Central memory CD8-positive, alpha-beta T cell (primary cell): ENCODE results near the gene ATP9A.

Source experiments
- ATAC-seq: fragments of 150-1000 bp; cut with Tn5 transposase; replicated peaks from 2 replicates; pipeline ENCODE4 v1.10.0; 2022; ENCODE audit warnings: mild to moderate bottlenecking, moderate FRiP score, moderate number of reproducible peaks; ENCODE audit not compliant: poor library complexity, severe bottlenecking; ENCODE audit errors: extremely low read depth
- DNase-seq, 2 donors: peaks; one replicate each; pipeline ENCODE4 v3.0.0; 2021; ENCODE audit warnings: low spot score in 2 of 2
- H3K27ac Mint-ChIP-seq: one replicate; pipeline ENCODE4 v1.8.0; 2022; ENCODE audit warnings: low read depth, mild to moderate bottlenecking, moderate library complexity, mixed read lengths
- H3K27me3 Mint-ChIP-seq: one replicate; pipeline ENCODE4 v1.8.0; 2022; ENCODE audit warnings: mixed read lengths
- H3K36me3 Mint-ChIP-seq: one replicate; pipeline ENCODE4 v1.8.0; 2022; ENCODE audit warnings: mild to moderate bottlenecking, moderate library complexity, mixed read lengths; ENCODE audit not compliant: insufficient read depth
- H3K4me1 Mint-ChIP-seq: one replicate; pipeline ENCODE4 v1.8.0; 2022; ENCODE audit warnings: mixed read lengths
- H3K4me3 Mint-ChIP-seq: one replicate; pipeline ENCODE4 v1.8.0; 2022; ENCODE audit warnings: mild to moderate bottlenecking, moderate library complexity, mixed read lengths
- H3K9me3 Mint-ChIP-seq: one replicate; pipeline ENCODE4 v1.8.0; 2022; ENCODE audit warnings: mixed read lengths

Gene ATP9A

DNA sequence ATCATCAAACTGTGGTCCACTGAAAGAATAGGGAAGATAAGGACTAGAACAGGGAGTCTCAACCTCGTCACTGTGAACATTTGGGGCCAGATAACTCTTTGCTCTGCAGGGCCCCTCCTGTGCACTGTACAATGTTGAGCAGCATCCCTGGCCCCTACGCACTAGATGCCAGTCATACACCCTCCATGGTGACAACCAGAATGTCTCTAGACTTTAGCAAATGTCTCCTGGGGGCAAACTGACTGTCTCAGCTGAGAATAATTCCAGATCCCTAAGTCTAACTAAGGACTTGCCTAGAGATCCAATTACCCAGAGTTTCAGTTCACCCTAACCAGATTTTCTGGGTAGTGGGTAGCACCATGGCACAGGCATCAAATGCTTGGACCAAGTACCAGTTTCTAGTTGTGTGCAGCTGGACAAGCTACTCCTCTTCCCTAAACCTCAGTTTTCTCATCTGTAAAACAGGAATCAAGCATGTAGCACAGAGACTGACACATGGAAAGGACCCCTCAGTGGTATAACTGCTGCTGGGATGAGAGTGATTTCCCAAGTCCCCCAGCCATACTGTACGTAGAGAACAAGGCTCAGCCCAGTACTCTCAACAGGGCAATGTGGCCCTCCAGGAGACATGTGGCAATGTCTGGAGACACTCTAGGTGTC, 138.7 kb downstream of the ATP9A start:
- no peak for DNase-seq
- H3K36me3 Mint-ChIP-seq = peaks cover 2% of the 10 kb centered on the region
- no peaks in the 10 kb centered on the region for H3K9me3 Mint-ChIP-seq
- peaks cover 27% of the 10 kb centered on the region for H3K4me1 Mint-ChIP-seq
- H3K4me3 Mint-ChIP-seq = no peak overlapping the region
- no peak for ATAC-seq
- H3K27me3 Mint-ChIP-seq = no peaks in the 10 kb centered on the region
- no peak overlapping the region for H3K27ac Mint-ChIP-seq

DNA sequence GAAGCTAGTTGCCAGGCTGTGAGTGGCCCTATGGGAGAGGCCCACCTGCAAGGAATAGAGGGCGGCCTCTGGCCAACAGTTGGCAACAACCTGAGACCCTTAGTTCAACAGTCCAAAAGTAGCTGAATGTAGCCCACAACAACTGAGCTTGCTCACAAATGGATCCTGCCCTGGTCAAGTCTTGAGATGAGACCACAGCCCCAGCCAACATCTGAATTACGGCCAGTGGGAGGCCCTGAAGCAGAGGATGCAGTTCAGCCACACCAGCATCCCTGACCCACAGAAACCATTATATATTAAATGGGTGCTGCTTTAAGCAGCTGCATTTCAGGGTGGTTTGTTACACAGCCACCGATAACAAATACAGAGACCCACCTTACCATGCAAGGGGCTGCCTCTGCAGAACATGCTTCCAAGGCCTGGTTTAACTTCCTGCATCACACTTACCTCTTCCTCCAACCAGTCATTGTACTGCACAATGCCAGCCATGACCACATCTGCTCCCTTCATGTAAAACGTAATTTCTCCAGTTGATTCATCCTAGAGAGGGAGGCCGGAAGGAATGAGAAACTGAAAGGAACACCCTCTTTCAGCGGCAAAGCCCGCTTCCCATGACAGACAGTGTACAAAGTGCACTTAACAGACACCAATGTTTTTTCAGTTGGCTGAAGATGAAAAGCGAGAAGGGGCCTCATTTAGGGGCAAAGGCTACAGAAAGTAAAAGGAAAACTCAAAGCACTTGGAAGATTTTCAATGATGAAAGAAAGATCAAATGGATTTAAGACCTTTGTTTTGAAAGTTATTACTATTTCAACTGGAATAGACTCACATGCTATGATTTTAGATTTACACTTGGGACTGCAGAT, 139.4 kb downstream of the ATP9A start:
- H3K27me3 Mint-ChIP-seq = no peaks in the 10 kb centered on the region
- H3K4me3 Mint-ChIP-seq = no peak overlapping the region
- H3K4me1 Mint-ChIP-seq = peaks cover 35% of the 10 kb centered on the region
- DNase-seq (no peak), ATAC-seq (no peak)
- H3K9me3 Mint-ChIP-seq = no peaks in the 10 kb centered on the region
- H3K27ac Mint-ChIP-seq = no peak overlapping the region
- peaks cover 2% of the 10 kb centered on the region for H3K36me3 Mint-ChIP-seq

DNA sequence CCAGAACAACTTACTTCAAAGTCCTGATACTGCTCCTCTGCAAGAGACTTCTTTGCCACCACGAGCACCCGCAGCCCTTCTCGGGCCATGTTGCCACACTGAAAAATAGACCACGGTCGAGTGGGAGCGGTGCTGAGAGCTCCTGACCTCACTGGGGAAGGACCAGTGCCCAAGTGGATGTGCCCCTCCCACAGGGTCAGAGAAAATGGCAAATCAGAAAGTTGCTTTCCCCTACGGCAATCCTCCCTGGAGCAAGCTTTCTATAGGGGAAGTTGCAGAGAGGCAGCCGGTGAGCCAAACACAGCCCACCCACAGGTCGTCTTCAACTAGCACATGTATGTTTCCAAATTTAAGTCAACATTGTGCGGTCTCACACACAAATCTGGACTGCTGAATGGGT, 140.6 kb downstream of the ATP9A start:
- DNase-seq = no peak
- Mint-ChIP-seq H3K4me3 (no peak overlapping the region), H3K27me3 (no peaks in the 10 kb centered on the region), H3K9me3 (no peaks in the 10 kb centered on the region), H3K27ac (no peak overlapping the region), H3K36me3 (peaks cover 2% of the 10 kb centered on the region), H3K4me1 (peaks cover 38% of the 10 kb centered on the region)
- ATAC-seq = no peak

DNA sequence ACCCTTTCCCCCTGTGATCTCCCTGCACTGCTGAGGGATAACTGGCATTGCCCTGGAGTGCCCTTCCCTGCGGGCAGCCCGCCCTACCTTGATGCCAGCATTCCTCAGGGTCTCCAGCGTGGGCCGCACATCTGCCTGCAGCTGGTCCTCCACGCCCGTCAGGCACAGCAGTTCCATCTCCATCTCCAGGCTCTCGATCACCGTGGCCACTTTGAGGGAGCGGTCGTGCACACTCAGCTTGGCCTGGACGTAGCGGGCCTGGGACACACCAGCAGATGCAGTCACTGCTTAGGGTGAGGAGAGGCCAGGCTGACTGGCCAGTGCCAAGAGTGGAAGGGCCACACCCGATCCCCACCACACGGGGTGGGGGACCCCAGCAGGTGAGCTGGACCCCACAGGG, 143.1 kb downstream of the ATP9A start:
- ATAC-seq = no peak
- H3K4me1 Mint-ChIP-seq = peaks cover 29% of the 10 kb centered on the region
- DNase-seq = no peak
- no peaks in the 10 kb centered on the region for H3K27me3 Mint-ChIP-seq
- H3K27ac Mint-ChIP-seq = no peak overlapping the region
- no peaks in the 10 kb centered on the region for H3K9me3 Mint-ChIP-seq
- peaks cover 4% of the 10 kb centered on the region for H3K36me3 Mint-ChIP-seq
- no peak overlapping the region for H3K4me3 Mint-ChIP-seq

GRCh38 chr20:51624157-51624731, 143.9 kb downstream of the ATP9A start:
- H3K27ac Mint-ChIP-seq = peak overlapping the region; percentile 57
- H3K9me3 Mint-ChIP-seq = no peaks in the 10 kb centered on the region
- peaks cover 3% of the 10 kb centered on the region for H3K36me3 Mint-ChIP-seq
- peaks cover 26% of the 10 kb centered on the region for H3K4me1 Mint-ChIP-seq
- peak; percentile 39 for ATAC-seq
- no peaks in the 10 kb centered on the region for H3K27me3 Mint-ChIP-seq
- peak; percentile 44 to 58 for DNase-seq
- H3K4me3 Mint-ChIP-seq = no peak overlapping the region

DNA sequence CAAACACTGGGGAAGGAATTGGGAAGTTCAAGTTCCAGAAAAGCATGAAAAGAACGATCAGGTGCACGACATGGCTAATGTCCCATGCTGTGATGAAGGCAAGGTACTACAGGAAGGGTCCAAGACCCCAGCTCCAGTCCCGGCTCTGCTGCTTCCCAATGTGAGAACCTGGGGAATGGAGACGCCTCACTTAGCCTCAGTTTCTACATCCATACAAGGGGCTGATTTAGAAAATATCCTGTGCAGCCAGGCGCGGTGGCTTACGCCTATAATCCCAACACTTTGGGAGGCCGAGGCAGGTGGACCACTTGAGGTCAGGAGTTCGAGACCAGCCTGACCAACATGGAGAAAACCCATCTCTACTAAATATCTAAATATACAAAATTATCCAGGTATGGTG, 144.9 kb downstream of the ATP9A start:
- no peaks in the 10 kb centered on the region for H3K9me3 Mint-ChIP-seq
- no peak for ATAC-seq
- no peak for DNase-seq
- no peaks in the 10 kb centered on the region for H3K27me3 Mint-ChIP-seq
- H3K4me3 Mint-ChIP-seq = no peak overlapping the region
- H3K27ac Mint-ChIP-seq = no peak overlapping the region
- H3K4me1 Mint-ChIP-seq = peaks cover 20% of the 10 kb centered on the region
- H3K36me3 Mint-ChIP-seq = peaks cover 3% of the 10 kb centered on the region

GRCh38 chr20:51622004-51622874, 146.0 kb downstream of the ATP9A start:
- Mint-ChIP-seq H3K27me3 (no peaks in the 10 kb centered on the region), H3K36me3 (peaks cover 3% of the 10 kb centered on the region), H3K4me3 (no peak overlapping the region), H3K27ac (no peak overlapping the region), H3K4me1 (peaks cover 20% of the 10 kb centered on the region), H3K9me3 (no peaks in the 10 kb centered on the region)
- no peak for ATAC-seq
- no peak for DNase-seq

GRCh38 chr20:51620432-51620831, 147.8 kb downstream of the ATP9A start:
- Mint-ChIP-seq H3K27me3 (no peaks in the 10 kb centered on the region), H3K4me3 (no peak overlapping the region), H3K4me1 (peaks cover 20% of the 10 kb centered on the region), H3K9me3 (no peaks in the 10 kb centered on the region), H3K27ac (no peak overlapping the region), H3K36me3 (peaks cover 3% of the 10 kb centered on the region)
- DNase-seq (no peak), ATAC-seq (no peak)

DNA sequence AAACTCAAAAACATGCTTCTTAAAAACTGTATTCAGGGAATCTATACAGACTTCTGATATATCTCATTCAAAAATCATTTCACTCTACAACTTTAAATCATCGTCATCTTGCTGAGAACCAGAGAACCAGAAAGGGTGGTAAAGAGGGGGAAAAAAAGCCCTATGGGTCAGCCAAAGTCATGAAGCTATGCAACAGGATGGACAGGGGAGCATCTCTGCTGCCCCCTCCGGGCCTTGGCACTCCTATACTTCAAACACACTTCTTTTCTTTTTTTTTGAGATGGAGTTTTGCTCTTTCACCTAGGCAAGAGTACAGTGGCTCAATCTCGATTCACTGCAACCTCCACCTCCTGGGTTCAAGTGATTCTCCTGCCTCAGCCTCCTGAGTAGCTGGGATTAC, 152.1 kb downstream of the ATP9A start:
- DNase-seq (no peak), ATAC-seq (no peak)
- peaks cover 10% of the 10 kb centered on the region for H3K4me1 Mint-ChIP-seq
- no peaks in the 10 kb centered on the region for H3K27me3 Mint-ChIP-seq
- H3K4me3 Mint-ChIP-seq = no peak overlapping the region
- peaks cover 5% of the 10 kb centered on the region for H3K36me3 Mint-ChIP-seq
- no peaks in the 10 kb centered on the region for H3K9me3 Mint-ChIP-seq
- H3K27ac Mint-ChIP-seq = no peak overlapping the region

DNA sequence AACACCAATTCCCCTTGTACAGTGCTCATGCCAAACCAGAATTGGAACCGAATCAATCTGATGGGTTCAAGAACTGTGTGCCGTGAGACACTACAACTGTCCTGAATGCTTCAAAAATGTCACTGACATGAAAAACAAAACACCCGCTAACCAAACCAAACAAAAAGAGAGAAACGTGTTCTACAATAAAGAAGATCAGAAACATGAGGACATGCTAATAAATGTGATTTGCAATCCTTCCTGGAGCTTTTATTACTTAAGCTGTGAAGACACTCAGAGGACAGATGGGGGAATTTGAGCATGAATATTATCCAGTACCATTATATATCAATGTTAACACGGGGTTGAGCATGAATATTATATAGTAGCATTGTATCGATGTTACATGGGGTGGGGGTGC, 153.5 kb downstream of the ATP9A start:
- DNase-seq = no peak
- no peak for ATAC-seq
- Mint-ChIP-seq H3K4me1 (peaks cover 15% of the 10 kb centered on the region), H3K27me3 (no peaks in the 10 kb centered on the region), H3K9me3 (no peaks in the 10 kb centered on the region), H3K27ac (no peak overlapping the region), H3K4me3 (no peak overlapping the region), H3K36me3 (peaks cover 3% of the 10 kb centered on the region)

GRCh38 chr20:51613580-51613979, 154.6 kb downstream of the ATP9A start:
- H3K4me1 Mint-ChIP-seq = peaks cover 26% of the 10 kb centered on the region
- H3K27me3 Mint-ChIP-seq = no peaks in the 10 kb centered on the region
- H3K27ac Mint-ChIP-seq = no peak overlapping the region
- ATAC-seq (no peak), DNase-seq (no peak)
- H3K9me3 Mint-ChIP-seq = no peaks in the 10 kb centered on the region
- H3K36me3 Mint-ChIP-seq = peaks cover 8% of the 10 kb centered on the region
- no peak overlapping the region for H3K4me3 Mint-ChIP-seq

DNA sequence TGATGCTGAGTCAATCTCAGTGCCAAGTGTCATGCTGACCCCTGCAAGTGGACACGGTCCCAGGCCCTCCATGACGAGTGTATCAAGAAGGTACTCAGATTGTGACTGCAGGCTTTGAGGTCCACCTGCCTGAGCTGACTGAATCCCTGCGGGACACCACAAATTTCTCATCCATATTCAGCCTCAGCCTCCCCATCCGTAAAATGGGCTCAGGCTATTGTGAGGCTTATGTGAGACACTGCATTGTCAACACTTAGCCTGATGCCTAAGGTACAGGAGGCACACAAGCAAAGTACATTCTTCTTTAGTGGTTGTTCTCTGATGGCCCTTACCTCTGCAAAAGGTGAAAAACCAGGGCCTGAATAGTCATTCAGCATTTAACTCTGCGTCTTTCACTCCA, 155.3 kb downstream of the ATP9A start:
- Mint-ChIP-seq H3K4me3 (no peak overlapping the region), H3K4me1 (peaks cover 32% of the 10 kb centered on the region), H3K9me3 (no peaks in the 10 kb centered on the region), H3K27me3 (no peaks in the 10 kb centered on the region), H3K27ac (no peak overlapping the region), H3K36me3 (peaks cover 8% of the 10 kb centered on the region)
- no peak for ATAC-seq
- DNase-seq = no peak
